Naive thymus-derived CD8-positive, alpha-beta T cell (primary cell): Measurements from ENCODE around the gene MAVS. TPM values are rescaled to one million over a fixed set of nuclear protein-coding genes. Genes with fewer than 3 reads are reported as not detected.
"Not testable (repeated sequence)": the region's sequence is repeated elsewhere in the genome, so short reads cannot be mapped to it uniquely, and the experiment has no call there.

Source experiments
- ATAC-seq, 2 donors: fragments of 150-1000 bp; cut with Tn5 transposase in 1 of 2; sonication (Bioruptor Pico), chemical (Tn5 transposase) in 1 of 2; 1 replicate in 1 of 2; 2 replicates in 1 of 2; pipeline ENCODE4 v1.10.0; 2021; ENCODE audit warnings: mild to moderate bottlenecking in 2 of 2, moderate library complexity in 2 of 2
- POLR2A ChIA-PET: fragments of 350-600 bp; sonication (Branson Sonifier 250); formaldehyde crosslinking; loops from one replicate; lab custom pipeline; 2021; ENCODE audit warnings: antibody characterized with exemption; lab: Charles Lee
- DNase-seq, 10 donors: peaks; one replicate each; pipeline versions ENCODE4 v3.0.0 to v3.0.0-alpha.2; 2020 to 2022
- H3K27ac Mint-ChIP-seq, 10 donors: one replicate each; pipeline ENCODE4 v1.8.0; 2020 to 2022; ENCODE audit warnings: mild to moderate bottlenecking in 10 of 10, mixed read lengths in 10 of 10, moderate library complexity in 4 of 10, inconsistent platforms in 1 of 10
- H3K27me3 Mint-ChIP-seq, 5 donors: one replicate each; pipeline ENCODE4 v1.8.0; 2021 to 2022; ENCODE audit warnings: mixed read lengths in 5 of 5
- H3K36me3 Mint-ChIP-seq, 3 donors: one replicate each; pipeline ENCODE4 v1.8.0; 2020 to 2022; ENCODE audit warnings: mixed read lengths in 3 of 3, mild to moderate bottlenecking in 2 of 3, inconsistent platforms in 1 of 3
- H3K4me1 Mint-ChIP-seq, 4 donors: one replicate each; pipeline ENCODE4 v1.8.0; 2021 to 2022; ENCODE audit warnings: mixed read lengths in 4 of 4
- H3K4me3 Mint-ChIP-seq, 10 donors: one replicate each; pipeline ENCODE4 v1.8.0; 2020 to 2022; ENCODE audit warnings: mild to moderate bottlenecking in 10 of 10, mixed read lengths in 10 of 10, moderate library complexity in 6 of 10, inconsistent platforms in 1 of 10
- H3K9me3 Mint-ChIP-seq, 9 donors: one replicate each; pipeline ENCODE4 v1.8.0; 2020 to 2022; ENCODE audit warnings: mixed read lengths in 9 of 9, mild to moderate bottlenecking in 3 of 9, inconsistent platforms in 1 of 9, moderate library complexity in 1 of 9
- polyA plus RNA-seq, 3 donors: library from polyadenylated mRNA; unstranded; fragments of 300-500 nt; fragmentation: Illumina TruSeq; gene quantifications; one replicate each; pipeline ENCODE4 v1.2.3, GENCODE V29; 2021
- total RNA-seq, 8 experiments: library from RNA in 2 of 8; stranded (reverse) in 2 of 8; gene quantifications; one replicate each; pipeline ENCODE4 v1.2.3 and lab custom pipeline; 2021 to 2026

Gene MAVS
- total and polyA plus RNA-seq, 5 experiments from 2014 or later = 2.2 to 45.7 (median 8.5) TPM

- Mint-ChIP-seq H3K27me3 (no peaks in the 10 kb centered on the region), H3K27ac (peak overlapping the region; percentile 93 to 99 (median 97)), H3K4me1 (peaks cover 33 to 71% (median 66%) of the 10 kb centered on the region in 4 donors), H3K36me3 (peaks cover 0 to 20% (median 6%) of the 10 kb centered on the region in 3 donors), H3K9me3 (no peaks in the 10 kb centered on the region), H3K4me3 (peak overlapping the region; percentile 93 to 100 (median 98))
- no peak for ATAC-seq
- POLR2A ChIA-PET = interaction anchor here (0.7 to 1.5 kb wide), 4 partner anchors 10 to 43 kb away, joined by 3 to 4 read pairs (median 4); no protein-coding TSS in a partner anchor
- no peak for DNase-seq
Measured at GRCh38 chr20:3890999-3891929, 44.6 kb downstream of the MAVS start.

- peak overlapping the region in 7 of 10 donors; percentile 22 to 80 (median 63) for H3K27ac Mint-ChIP-seq
- H3K36me3 Mint-ChIP-seq = peaks cover 0 to 27% (median 8%) of the 10 kb centered on the region in 3 donors
- H3K27me3 Mint-ChIP-seq = no peaks in the 10 kb centered on the region
- H3K4me3 Mint-ChIP-seq = peak overlapping the region in 5 of 10 donors; percentile 25 to 61 (median 44)
- H3K9me3 Mint-ChIP-seq = no peaks in the 10 kb centered on the region
- no peak for ATAC-seq
- POLR2A ChIA-PET = interaction anchor here (1.0 kb wide), 1 partner anchor 24 kb away, joined by 3 read pairs; no protein-coding TSS in a partner anchor
- no peak for DNase-seq
- H3K4me1 Mint-ChIP-seq = peaks cover 40 to 91% (median 79%) of the 10 kb centered on the region in 4 donors
Measured at GRCh38 chr20:3894796-3895195, 48.2 kb downstream of the MAVS start.

- Mint-ChIP-seq H3K27me3 (no peaks in the 10 kb centered on the region), H3K4me1 (peaks cover 39 to 91% (median 79%) of the 10 kb centered on the region in 4 donors), H3K36me3 (peaks cover 0 to 24% (median 8%) of the 10 kb centered on the region in 3 donors), H3K9me3 (no peaks in the 10 kb centered on the region), H3K27ac (peak overlapping the region in 5 of 10 donors; percentile 20 to 86 (median 71)), H3K4me3 (peak overlapping the region in 4 of 10 donors; percentile 4 to 64 (median 58))
- POLR2A ChIA-PET = interaction anchor here (0.7 kb wide), 1 partner anchor 9 kb away, joined by 3 read pairs; no protein-coding TSS in a partner anchor
- DNase-seq (no peak), ATAC-seq (no peak)
Measured at GRCh38 chr20:3896302-3896701, 49.7 kb downstream of the MAVS start.

GRCh38 chr20:3896853-3897583 lies 50.4 kb downstream of the MAVS start:
- DNase-seq = no peak
- Mint-ChIP-seq H3K27me3 (no peaks in the 10 kb centered on the region), H3K9me3 (no peaks in the 10 kb centered on the region), H3K36me3 (peaks cover 0 to 22% (median 8%) of the 10 kb centered on the region in 3 donors), H3K4me1 (peaks cover 37 to 91% (median 79%) of the 10 kb centered on the region in 4 donors), H3K27ac (peak overlapping the region; percentile 10 to 90 (median 72)), H3K4me3 (peak overlapping the region in 9 of 10 donors; percentile 5 to 64 (median 53))
- ATAC-seq = no peak
- POLR2A ChIA-PET = interaction anchor here (0.6 to 2.3 kb wide), 2 partner anchors 9 to 14 kb away, joined by 4 to 6 read pairs; no protein-coding TSS in a partner anchor

GRCh38 chr20:3898181-3898580 lies 51.5 kb downstream of the MAVS start:
- not testable (repeated sequence) for H3K27me3 Mint-ChIP-seq, DNase-seq, H3K9me3 Mint-ChIP-seq, ATAC-seq
- Mint-ChIP-seq H3K36me3 (peaks cover 0 to 23% (median 8%) of the 10 kb centered on the region in 3 donors), H3K27ac (peak overlapping the region in 2 of 10 donors; percentile 43 to 79), H3K4me3 (peak overlapping the region in 2 of 10 donors; percentile 18 to 30), H3K4me1 (peaks cover 31 to 89% (median 77%) of the 10 kb centered on the region in 4 donors)
- POLR2A ChIA-PET = interaction anchor here (2.3 kb wide), 1 partner anchor 10 kb away, joined by 6 read pairs; no protein-coding TSS in a partner anchor

- Mint-ChIP-seq H3K36me3 (peaks cover 0 to 20% (median 6%) of the 10 kb centered on the region in 3 donors), H3K27me3 (no peaks in the 10 kb centered on the region), H3K4me1 (peaks cover 28 to 86% (median 74%) of the 10 kb centered on the region in 4 donors), H3K27ac (peak overlapping the region in 6 of 10 donors; percentile 25 to 79 (median 39)), H3K4me3 (peak overlapping the region in 6 of 10 donors; percentile 10 to 38 (median 30)), H3K9me3 (no peaks in the 10 kb centered on the region)
- no peak for DNase-seq
- no peak for ATAC-seq
- POLR2A ChIA-PET = interaction anchor here (2.3 kb wide), 1 partner anchor 10 kb away, joined by 6 read pairs; no protein-coding TSS in a partner anchor
Measured at GRCh38 chr20:3898639-3899038, 52.0 kb downstream of the MAVS start.

- Mint-ChIP-seq H3K4me1 (peaks cover 30 to 90% (median 78%) of the 10 kb centered on the region in 4 donors), H3K4me3 (peak overlapping the region; percentile 3 to 74 (median 42)), H3K36me3 (peaks cover 0 to 19% (median 5%) of the 10 kb centered on the region in 3 donors), H3K27ac (peak overlapping the region in 9 of 10 donors; percentile 33 to 93 (median 72)), H3K27me3 (no peaks in the 10 kb centered on the region), H3K9me3 (no peaks in the 10 kb centered on the region)
- POLR2A ChIA-PET = interaction anchor here (1.0 kb wide), 1 partner anchor 8 kb away, joined by 4 read pairs; no protein-coding TSS in a partner anchor
- no peak for DNase-seq
- peak in 1 of 2 donors; percentile 39 for ATAC-seq
Measured at GRCh38 chr20:3900187-3900604, 53.6 kb downstream of the MAVS start.

- H3K4me1 Mint-ChIP-seq = peaks cover 30 to 87% (median 76%) of the 10 kb centered on the region in 4 donors
- POLR2A ChIA-PET = interaction anchor here (1.0 kb wide), 1 partner anchor 9 kb away, joined by 4 read pairs; no protein-coding TSS in a partner anchor
- ATAC-seq (no peak), DNase-seq (no peak)
- H3K9me3 Mint-ChIP-seq = no peaks in the 10 kb centered on the region
- peak overlapping the region in 9 of 10 donors; percentile 27 to 89 (median 77) for H3K27ac Mint-ChIP-seq
- H3K27me3 Mint-ChIP-seq = no peaks in the 10 kb centered on the region
- peaks cover 0 to 16% (median 2%) of the 10 kb centered on the region in 3 donors for H3K36me3 Mint-ChIP-seq
- peak overlapping the region in 9 of 10 donors; percentile 1 to 74 (median 55) for H3K4me3 Mint-ChIP-seq
Measured at GRCh38 chr20:3901028-3901705, 54.5 kb downstream of the MAVS start.

GRCh38 chr20:3901706-3902440 lies 55.2 kb downstream of the MAVS start:
- Mint-ChIP-seq H3K27me3 (no peaks in the 10 kb centered on the region), H3K4me3 (peak overlapping the region in 6 of 10 donors; percentile 31 to 74 (median 56)), H3K4me1 (peaks cover 28 to 85% (median 72%) of the 10 kb centered on the region in 4 donors), H3K27ac (peak overlapping the region; percentile 18 to 89 (median 70)), H3K9me3 (no peaks in the 10 kb centered on the region), H3K36me3 (peaks cover 0 to 14% (median 2%) of the 10 kb centered on the region in 3 donors)
- DNase-seq (no peak), ATAC-seq (no peak)
- POLR2A ChIA-PET = interaction anchor here (0.7 kb wide), 1 partner anchor 82 kb away, joined by 5 read pairs; no protein-coding TSS in a partner anchor

- no peaks in the 10 kb centered on the region for H3K27me3 Mint-ChIP-seq
- H3K27ac Mint-ChIP-seq = peak overlapping the region in 5 of 10 donors; percentile 18 to 89 (median 48)
- H3K4me3 Mint-ChIP-seq = peak overlapping the region in 3 of 10 donors; percentile 14 to 36 (median 15)
- H3K36me3 Mint-ChIP-seq = peaks cover 0 to 11% (median 0%) of the 10 kb centered on the region in 3 donors
- peaks cover 24 to 85% (median 70%) of the 10 kb centered on the region in 4 donors for H3K4me1 Mint-ChIP-seq
- ATAC-seq = no peak
- POLR2A ChIA-PET = interaction anchor here (0.7 kb wide), 1 partner anchor 81 kb away, joined by 5 read pairs; no protein-coding TSS in a partner anchor
- DNase-seq = no peak
- no peaks in the 10 kb centered on the region for H3K9me3 Mint-ChIP-seq
Measured at GRCh38 chr20:3902446-3902845, 55.8 kb downstream of the MAVS start.
